Gastrocnemius medialis (tissue), 4 donors: ENCODE measurements around the gene AFP.

Experiments used
- CTCF ChIP-seq, 5 experiments: fragments of 450-650 bp in 3 of 5; fragments of 200-600 bp in 2 of 5; sonication (generic) in 2 of 5; IDR thresholded peaks in 4 of 5; conservative IDR thresholded peaks in 1 of 5; 1 replicate in 4 of 5; 2 replicates in 1 of 5; pipeline ENCODE4 v1.5.1; 2016 to 2019; ENCODE audit warnings: antibody characterized with exemption in 5 of 5, mild to moderate bottlenecking in 3 of 5, moderate library complexity in 3 of 5
- POLR2A ChIP-seq, 2 donors: fragments of 450-650 bp; IDR thresholded peaks; one replicate each; pipeline ENCODE4 v1.6.1; 2017; ENCODE audit warnings: antibody characterized with exemption in 2 of 2, mild to moderate bottlenecking in 2 of 2, moderate library complexity in 2 of 2

GRCh38 chr4:73501664-73502265, 65.7 kb downstream of the AFP start:
- TF ChIP-seq CTCF (IDR thresholded peaks at IDR 0.05 in 4 of 5, conservative IDR thresholded peaks at IDR 0.05 in 1 of 5): no peak
- no peak for TF ChIP-seq POLR2A (IDR thresholded peaks at IDR 0.05)
